ENCODE results near the gene PTPRD. TPM values are rescaled to one million over a fixed set of nuclear protein-coding genes. Genes with fewer than 3 reads are reported as not detected.

Gene PTPRD
- total RNA-seq, 1 donor, result 0.52 TPM

DNA sequence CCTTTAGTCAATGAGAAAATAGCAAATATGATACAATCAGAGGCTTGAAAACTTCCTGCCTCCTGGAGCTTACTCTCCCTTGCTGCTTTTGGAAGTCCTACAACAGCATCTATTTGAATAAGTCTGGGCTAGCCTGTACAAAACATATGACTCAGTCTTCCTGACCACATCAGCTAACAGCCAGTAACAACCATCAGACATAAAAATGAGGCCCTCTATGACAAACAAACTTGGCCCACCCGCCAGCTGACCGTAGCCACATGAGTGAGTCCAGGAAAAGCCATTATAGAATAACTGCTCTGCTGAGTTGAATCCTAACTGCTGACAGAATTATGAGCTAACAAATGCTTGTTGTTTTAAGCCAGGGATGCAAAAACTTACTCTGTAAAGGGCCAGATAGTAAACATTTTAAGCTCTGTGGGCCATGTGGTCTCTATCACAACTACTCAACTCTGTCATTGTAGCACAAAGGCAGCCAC lies 347.6 kb downstream of the PTPRD start:
- H3K27me3 ChIP-seq (ENCODE audit: insufficient read depth, low read length), result no peaks in the 10 kb centered on the region
- no peaks in the 10 kb centered on the region for H3K9me3 ChIP-seq (ENCODE audit: low read depth, low read length)
- H3K4me3 ChIP-seq (ENCODE audit: low read length), result no peak overlapping the region
- no peaks in the 10 kb centered on the region for H3K4me1 ChIP-seq (ENCODE audit: insufficient read depth, low read length)

DNA sequence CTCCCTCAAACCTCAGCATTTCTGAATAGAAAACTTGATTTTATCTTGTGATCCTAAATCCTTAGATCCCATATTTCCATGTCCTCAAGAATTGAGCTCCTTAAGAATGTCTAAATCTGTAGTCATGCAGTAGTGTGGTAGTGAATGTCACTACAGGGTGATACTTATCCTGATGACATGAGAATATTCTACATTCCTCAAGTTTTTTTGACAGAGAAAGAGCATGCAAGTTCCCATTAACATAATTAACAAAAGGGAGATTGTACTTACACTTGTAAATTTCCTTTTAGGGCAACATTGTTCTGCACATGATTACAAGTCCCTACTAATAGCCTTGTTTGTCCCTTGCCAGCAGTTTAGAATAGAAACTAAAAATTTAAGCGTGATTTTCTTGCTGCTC lies 352.3 kb downstream of the PTPRD start:
- no peaks in the 10 kb centered on the region for H3K9me3 ChIP-seq (ENCODE audit: low read depth, low read length)
- H3K4me3 ChIP-seq (ENCODE audit: low read length), result no peak overlapping the region
- no peaks in the 10 kb centered on the region for H3K27me3 ChIP-seq (ENCODE audit: insufficient read depth, low read length)
- H3K4me1 ChIP-seq (ENCODE audit: insufficient read depth, low read length), result no peaks in the 10 kb centered on the region

DNA sequence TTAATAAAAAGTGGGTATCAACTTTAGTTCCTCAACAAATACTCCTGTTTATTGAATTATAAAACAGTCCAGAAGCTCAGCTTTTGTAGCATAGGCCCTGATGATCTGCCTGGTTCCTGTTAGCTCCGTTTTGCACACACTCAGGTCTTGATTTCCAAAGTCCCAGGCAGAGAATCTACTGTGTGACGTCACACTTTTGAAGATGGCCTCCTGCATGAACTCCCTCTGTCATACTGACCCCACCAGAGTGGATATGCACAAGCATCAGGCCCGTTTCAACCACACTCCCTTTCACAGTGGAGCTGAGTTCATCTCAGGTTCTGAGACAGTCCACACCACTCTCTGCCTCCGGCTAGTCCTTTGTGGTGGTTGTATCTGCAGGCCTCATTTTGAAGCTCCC lies 353.1 kb downstream of the PTPRD start:
- Histone ChIP-seq H3K4me3 (ENCODE audit: low read length) (no peak overlapping the region), H3K9me3 (ENCODE audit: low read depth, low read length) (no peaks in the 10 kb centered on the region), H3K27me3 (ENCODE audit: insufficient read depth, low read length) (no peaks in the 10 kb centered on the region), H3K4me1 (ENCODE audit: insufficient read depth, low read length) (no peaks in the 10 kb centered on the region)

DNA sequence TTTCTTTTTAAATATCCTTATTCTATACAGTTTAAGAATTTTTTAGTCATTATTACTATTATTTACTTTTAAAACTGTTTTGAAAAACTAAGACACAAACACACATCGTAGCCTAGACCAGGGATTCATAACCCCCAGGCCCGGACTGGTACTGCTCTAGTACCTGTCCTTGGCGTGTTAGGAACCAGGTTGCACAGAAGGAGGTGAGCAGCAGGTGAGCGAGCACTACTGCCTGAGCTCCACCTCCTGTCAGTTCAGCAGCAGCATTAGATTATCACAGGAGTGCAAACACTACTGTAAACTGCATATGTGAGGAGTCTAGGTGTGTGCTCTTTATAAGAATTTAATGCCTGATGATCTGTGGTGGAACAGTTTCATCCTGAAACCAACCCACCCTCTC lies 357.0 kb downstream of the PTPRD start:
- Histone ChIP-seq H3K4me1 (ENCODE audit: insufficient read depth, low read length) (no peaks in the 10 kb centered on the region), H3K27me3 (ENCODE audit: insufficient read depth, low read length) (no peaks in the 10 kb centered on the region), H3K9me3 (ENCODE audit: low read depth, low read length) (no peaks in the 10 kb centered on the region), H3K4me3 (ENCODE audit: low read length) (no peak overlapping the region)

DNA sequence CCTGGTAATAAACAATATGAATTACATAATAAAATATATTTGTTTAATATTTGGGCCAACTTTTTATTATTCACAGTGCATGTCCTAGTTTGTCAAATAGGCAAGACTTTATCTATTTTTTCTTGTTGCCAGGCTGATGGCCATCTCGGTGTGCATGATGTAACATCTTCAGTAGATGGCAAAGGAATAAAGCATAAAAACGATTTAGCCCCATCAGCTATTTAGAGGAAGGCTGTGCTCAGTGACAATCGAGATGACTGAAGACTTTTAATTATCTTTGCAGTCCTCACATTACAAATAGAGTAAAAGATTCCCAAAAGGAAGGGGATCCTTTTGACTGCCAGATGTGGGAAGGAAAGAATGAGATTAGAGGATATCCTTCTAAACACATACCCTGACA lies 358.5 kb downstream of the PTPRD start:
- H3K4me1 ChIP-seq (ENCODE audit: insufficient read depth, low read length), result no peaks in the 10 kb centered on the region
- H3K27me3 ChIP-seq (ENCODE audit: insufficient read depth, low read length), result no peaks in the 10 kb centered on the region
- no peaks in the 10 kb centered on the region for H3K9me3 ChIP-seq (ENCODE audit: low read depth, low read length)
- no peak overlapping the region for H3K4me3 ChIP-seq (ENCODE audit: low read length)

DNA sequence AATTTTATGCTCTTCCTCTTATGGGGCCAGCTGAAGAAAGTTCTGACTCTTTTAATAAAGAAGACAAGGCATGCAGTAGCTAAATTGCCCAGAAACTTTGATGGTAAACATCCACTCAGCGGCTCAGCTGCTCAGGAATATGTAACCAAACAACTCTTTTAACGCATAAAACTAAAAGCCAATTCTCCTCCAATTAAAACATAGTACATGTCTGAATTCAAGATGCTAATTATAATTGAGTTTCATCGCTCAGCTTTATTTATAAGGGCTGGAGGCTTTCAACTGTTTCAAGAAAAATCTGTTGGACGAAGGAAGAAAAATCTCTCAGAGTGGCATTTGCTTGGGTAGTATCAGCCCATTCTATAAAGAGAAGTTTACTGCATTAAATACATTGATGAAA lies 359.5 kb downstream of the PTPRD start:
- Histone ChIP-seq H3K4me1 (ENCODE audit: insufficient read depth, low read length) (no peaks in the 10 kb centered on the region), H3K9me3 (ENCODE audit: low read depth, low read length) (no peaks in the 10 kb centered on the region), H3K27me3 (ENCODE audit: insufficient read depth, low read length) (no peaks in the 10 kb centered on the region), H3K4me3 (ENCODE audit: low read length) (no peak overlapping the region)

DNA sequence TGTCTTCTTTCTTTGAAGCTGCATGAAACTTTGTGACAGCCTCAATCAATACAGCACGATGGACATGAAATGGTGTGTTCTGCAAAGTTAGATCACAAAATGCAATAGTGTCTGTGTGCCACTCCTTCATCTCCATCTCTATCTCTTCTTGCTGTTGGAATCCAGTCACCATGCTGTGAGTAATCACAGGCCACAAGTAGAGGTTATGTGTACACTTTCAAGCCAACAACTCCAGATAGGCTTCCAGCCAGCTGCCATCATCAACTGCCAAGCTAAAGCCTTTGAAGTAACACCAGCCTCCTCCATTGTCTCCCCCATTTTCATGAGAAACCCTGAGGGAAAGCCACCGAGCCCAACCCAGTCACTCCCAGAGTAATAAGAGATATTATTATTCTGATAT lies 360.6 kb downstream of the PTPRD start:
- H3K4me3 ChIP-seq (ENCODE audit: low read length), result no peak overlapping the region
- H3K4me1 ChIP-seq (ENCODE audit: insufficient read depth, low read length), result no peaks in the 10 kb centered on the region
- H3K27me3 ChIP-seq (ENCODE audit: insufficient read depth, low read length), result no peaks in the 10 kb centered on the region

DNA sequence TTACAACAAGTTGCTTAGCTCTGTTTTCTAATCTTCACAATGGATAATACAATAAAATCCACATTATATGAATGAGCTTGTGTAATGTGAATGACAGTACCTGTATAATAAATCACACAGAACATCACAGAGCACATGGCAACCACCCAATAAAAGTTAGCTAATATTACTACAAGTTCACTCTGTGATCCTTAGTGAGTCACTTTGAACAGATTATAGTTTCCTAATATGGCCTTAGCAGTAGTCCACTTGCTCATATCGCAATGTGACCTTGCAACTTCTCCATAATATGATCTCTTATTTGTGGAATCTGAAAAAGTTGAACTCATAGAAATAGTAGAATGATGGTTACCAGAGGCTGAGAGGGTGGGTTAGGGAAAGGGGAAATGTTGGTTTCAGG lies 361.3 kb downstream of the PTPRD start:
- Histone ChIP-seq H3K4me3 (ENCODE audit: low read length) (no peak overlapping the region), H3K27me3 (ENCODE audit: insufficient read depth, low read length) (no peaks in the 10 kb centered on the region), H3K4me1 (ENCODE audit: insufficient read depth, low read length) (no peaks in the 10 kb centered on the region), H3K9me3 (ENCODE audit: low read depth, low read length) (no peaks in the 10 kb centered on the region)

More for the DNA sequence above, 360.6 kb downstream of the PTPRD start:
- no peaks in the 10 kb centered on the region for H3K9me3 ChIP-seq (ENCODE audit: low read depth, low read length)

DNA sequence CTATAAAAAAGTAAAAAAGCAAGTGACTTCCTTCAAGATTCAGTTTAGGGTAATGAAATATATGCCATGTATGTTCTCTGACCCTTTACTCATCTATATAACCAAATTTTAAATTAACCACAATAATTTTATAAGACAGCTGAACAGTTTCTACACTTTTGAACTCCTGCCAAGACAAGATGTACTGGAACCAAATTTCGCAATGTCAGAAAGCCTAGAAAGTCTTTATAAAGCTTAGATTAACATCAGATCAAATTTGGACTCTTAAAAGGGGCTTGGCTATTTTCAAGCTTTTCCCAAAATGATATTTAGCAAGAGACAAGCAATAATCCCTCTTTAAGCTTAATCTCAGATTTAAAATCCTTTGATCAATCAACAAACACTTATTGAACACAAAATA lies 362.6 kb downstream of the PTPRD start:
- Histone ChIP-seq H3K4me1 (ENCODE audit: insufficient read depth, low read length) (no peaks in the 10 kb centered on the region), H3K4me3 (ENCODE audit: low read length) (no peak overlapping the region), H3K9me3 (ENCODE audit: low read depth, low read length) (no peaks in the 10 kb centered on the region), H3K27me3 (ENCODE audit: insufficient read depth, low read length) (no peaks in the 10 kb centered on the region)

DNA sequence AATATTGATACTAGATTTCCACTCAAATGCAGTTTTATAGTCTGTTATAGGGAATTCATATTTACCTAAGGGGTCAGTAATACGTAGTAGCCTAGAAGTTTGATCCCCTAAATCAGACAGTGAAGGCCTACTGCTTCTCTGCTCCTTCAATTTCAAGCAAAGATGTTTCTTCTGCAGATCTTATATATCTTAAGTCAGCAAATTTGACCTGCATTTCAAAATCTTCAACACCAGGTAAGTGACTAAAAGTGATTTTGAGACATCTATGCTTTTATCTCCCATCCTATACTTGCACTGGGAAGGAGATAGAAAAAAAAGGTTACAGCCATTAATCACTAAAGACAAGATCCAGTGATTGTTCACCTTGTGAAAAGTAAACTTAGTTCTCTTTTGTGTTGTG lies 363.9 kb downstream of the PTPRD start:
- H3K4me3 ChIP-seq (ENCODE audit: low read length), result no peak overlapping the region
- no peaks in the 10 kb centered on the region for H3K4me1 ChIP-seq (ENCODE audit: insufficient read depth, low read length)
- H3K9me3 ChIP-seq (ENCODE audit: low read depth, low read length), result no peaks in the 10 kb centered on the region
- no peaks in the 10 kb centered on the region for H3K27me3 ChIP-seq (ENCODE audit: insufficient read depth, low read length)

DNA sequence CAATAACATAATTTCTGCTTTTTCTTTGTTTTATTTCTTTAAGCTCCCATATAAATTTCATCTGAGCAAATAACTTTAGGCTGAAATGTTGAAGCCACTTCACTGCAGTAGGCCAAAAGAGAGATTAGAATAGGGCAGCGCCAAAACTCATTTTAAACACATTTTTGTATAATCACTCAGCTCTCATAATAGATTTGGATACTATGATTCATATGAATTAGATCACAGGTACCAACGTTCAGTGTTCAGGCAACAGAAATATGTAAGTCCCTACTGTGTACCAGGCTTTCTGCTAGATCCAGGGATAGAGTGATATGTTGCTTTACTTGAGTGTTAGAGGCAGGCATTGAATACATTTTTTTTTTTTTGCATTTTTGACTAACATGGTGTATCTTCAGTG lies 370.5 kb downstream of the PTPRD start:
- Histone ChIP-seq H3K4me3 (ENCODE audit: low read length) (no peak overlapping the region), H3K9me3 (ENCODE audit: low read depth, low read length) (no peaks in the 10 kb centered on the region), H3K27me3 (ENCODE audit: insufficient read depth, low read length) (no peaks in the 10 kb centered on the region), H3K4me1 (ENCODE audit: insufficient read depth, low read length) (no peaks in the 10 kb centered on the region)

DNA sequence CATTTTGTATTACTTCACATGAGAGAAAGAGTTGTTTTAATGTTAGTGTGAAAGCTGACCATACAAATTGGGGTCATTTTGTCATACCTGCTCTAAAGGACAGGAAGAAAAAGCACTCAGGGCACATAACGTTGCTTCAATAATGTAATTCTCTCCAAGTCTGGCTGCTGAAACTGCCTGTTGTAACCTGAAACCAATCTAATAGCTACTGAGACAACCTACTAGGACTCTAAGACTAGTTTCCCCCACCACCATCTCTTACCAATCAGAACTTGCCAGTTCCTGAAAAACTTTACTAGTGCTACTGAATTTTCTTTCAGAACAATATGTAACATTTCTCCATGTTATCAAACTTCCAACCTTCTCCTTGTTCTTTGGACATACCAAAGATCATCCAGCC lies 374.7 kb downstream of the PTPRD start:
- Histone ChIP-seq H3K9me3 (ENCODE audit: low read depth, low read length) (no peaks in the 10 kb centered on the region), H3K4me3 (ENCODE audit: low read length) (no peak overlapping the region), H3K4me1 (ENCODE audit: insufficient read depth, low read length) (no peaks in the 10 kb centered on the region), H3K27me3 (ENCODE audit: insufficient read depth, low read length) (no peaks in the 10 kb centered on the region)

DNA sequence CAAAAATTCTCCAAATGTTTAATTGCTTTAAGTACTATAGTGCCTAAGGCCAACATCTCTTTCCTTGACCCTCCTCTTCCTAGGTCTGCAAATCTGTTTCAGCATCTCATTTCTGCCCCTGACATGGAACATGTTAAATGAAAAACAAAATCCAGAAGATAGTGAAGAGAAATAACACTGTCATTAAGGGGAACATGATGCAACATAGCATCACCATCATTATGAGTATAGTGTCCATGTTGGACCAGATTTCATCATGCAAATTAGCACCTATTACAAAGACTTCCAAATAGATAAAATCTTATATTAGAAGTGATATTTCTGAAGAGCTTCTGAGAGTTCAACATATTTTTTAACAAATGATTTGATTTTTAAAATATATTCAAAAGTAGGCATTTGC lies 375.2 kb downstream of the PTPRD start:
- no peak overlapping the region for H3K4me3 ChIP-seq (ENCODE audit: low read length)
- H3K27me3 ChIP-seq (ENCODE audit: insufficient read depth, low read length), result no peaks in the 10 kb centered on the region

DNA sequence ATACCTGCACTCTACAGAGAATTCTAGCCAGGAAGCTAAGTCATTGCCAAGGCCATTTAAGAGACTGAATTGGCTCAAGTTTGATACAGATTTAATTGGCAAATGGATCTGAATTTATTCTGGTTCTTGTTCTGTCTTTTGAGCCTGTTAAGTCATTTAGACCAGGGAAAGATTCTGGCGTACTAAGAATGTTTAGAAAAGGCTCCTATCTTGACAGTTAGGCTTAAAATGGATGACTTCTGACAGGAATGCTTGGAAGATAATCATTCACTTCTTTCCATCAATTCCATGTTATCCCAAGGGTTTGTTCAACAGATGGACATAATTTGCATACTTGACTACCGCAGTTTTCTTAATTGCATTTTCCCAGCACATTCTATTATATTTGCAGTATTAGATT lies 376.6 kb downstream of the PTPRD start:
- Histone ChIP-seq H3K4me3 (ENCODE audit: low read length) (no peak overlapping the region), H3K4me1 (ENCODE audit: insufficient read depth, low read length) (no peaks in the 10 kb centered on the region), H3K27me3 (ENCODE audit: insufficient read depth, low read length) (no peaks in the 10 kb centered on the region), H3K9me3 (ENCODE audit: low read depth, low read length) (no peaks in the 10 kb centered on the region)

More for the DNA sequence above, 375.2 kb downstream of the PTPRD start:
- H3K4me1 ChIP-seq (ENCODE audit: insufficient read depth, low read length), result no peaks in the 10 kb centered on the region
- H3K9me3 ChIP-seq (ENCODE audit: low read depth, low read length), result no peaks in the 10 kb centered on the region

DNA sequence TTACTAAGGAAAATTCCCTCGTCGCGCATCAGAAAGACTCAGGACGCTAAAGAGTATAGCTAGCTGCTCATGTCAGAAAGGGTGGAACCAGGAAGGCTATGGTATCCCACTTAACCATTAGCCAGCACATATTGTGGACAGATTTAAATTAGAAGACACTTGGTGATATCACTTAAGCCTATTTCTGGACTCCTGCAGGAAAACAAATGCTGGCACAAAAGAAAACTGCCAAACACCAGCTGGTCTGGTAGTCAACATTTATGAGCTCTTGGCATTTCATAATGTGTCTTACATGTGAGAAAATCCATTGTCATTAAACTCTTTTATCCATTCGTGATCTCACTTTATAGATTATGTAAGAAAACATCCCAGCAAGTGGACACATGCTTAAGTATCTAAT lies 377.4 kb downstream of the PTPRD start:
- Histone ChIP-seq H3K4me3 (ENCODE audit: low read length) (no peak overlapping the region), H3K9me3 (ENCODE audit: low read depth, low read length) (no peaks in the 10 kb centered on the region), H3K4me1 (ENCODE audit: insufficient read depth, low read length) (no peaks in the 10 kb centered on the region), H3K27me3 (ENCODE audit: insufficient read depth, low read length) (no peaks in the 10 kb centered on the region)

DNA sequence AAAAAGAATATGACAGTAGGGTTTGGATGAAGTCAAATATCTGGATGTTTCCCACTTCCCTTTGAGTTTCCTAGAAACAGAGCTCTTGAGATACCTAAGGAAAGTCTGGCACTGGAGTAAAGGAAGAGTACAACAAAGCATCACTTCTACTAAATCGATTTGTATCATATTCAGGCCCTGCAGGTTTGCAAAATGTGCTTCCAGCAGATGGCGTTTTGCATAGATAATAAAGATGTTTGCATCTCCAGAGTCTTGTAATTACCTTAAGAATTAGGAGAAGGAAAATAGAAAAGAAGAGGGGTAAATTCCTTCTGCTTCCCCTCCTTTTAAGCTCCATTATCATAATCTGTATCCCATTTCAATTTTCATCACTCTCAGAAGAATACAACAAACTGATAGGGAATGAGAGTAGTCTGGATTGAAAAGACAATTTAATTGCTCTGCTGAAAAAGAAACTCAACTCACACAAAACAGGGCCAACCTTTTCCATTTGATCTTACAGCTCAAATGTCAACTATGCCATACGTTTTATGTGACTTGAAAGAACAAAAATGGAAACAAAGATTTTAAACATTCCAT lies 380.4 kb downstream of the PTPRD start:
- Histone ChIP-seq H3K9me3 (ENCODE audit: low read depth, low read length) (no peaks in the 10 kb centered on the region), H3K27me3 (ENCODE audit: insufficient read depth, low read length) (no peaks in the 10 kb centered on the region), H3K4me3 (ENCODE audit: low read length) (no peak overlapping the region), H3K4me1 (ENCODE audit: insufficient read depth, low read length) (no peaks in the 10 kb centered on the region)
